ENCODE measurements around the gene CACNA1B.
"Not testable (repeated sequence)": the region's sequence is repeated elsewhere in the genome, so short reads cannot be mapped to it uniquely, and the experiment has no call there.

Gene CACNA1B

GRCh38 chr9:137890768-137891587, 13.4 kb downstream of the CACNA1B start:
- not testable (repeated sequence) for DNase-seq

- DNase-seq, result no peak
These were observed 14.2 kb downstream of the CACNA1B start for GRCh38 chr9:137891588-137892423.

GRCh38 chr9:137892424-137893191, 15.0 kb downstream of the CACNA1B start:
- DNase-seq, result no peak

- no peak for DNase-seq
These were observed 16.1 kb downstream of the CACNA1B start for GRCh38 chr9:137893670-137894069.

GRCh38 chr9:137899551-137900360, 22.2 kb downstream of the CACNA1B start:
- DNase-seq, result no peak

GRCh38 chr9:137900584-137901310, 23.2 kb downstream of the CACNA1B start:
- DNase-seq, result no peak

- DNase-seq, result no peak
These were observed 25.1 kb downstream of the CACNA1B start for GRCh38 chr9:137902646-137903045.

GRCh38 chr9:137905740-137906139, 28.2 kb downstream of the CACNA1B start:
- no peak for DNase-seq

- DNase-seq, result no peak
These were observed 30.2 kb downstream of the CACNA1B start for GRCh38 chr9:137907776-137908175.

GRCh38 chr9:137912671-137913070, 35.1 kb downstream of the CACNA1B start:
- DNase-seq, result no peak

GRCh38 chr9:137913132-137913531, 35.5 kb downstream of the CACNA1B start:
- DNase-seq, result no peak

- DNase-seq, result no peak
These were observed 36.5 kb downstream of the CACNA1B start for GRCh38 chr9:137913771-137914767.

GRCh38 chr9:137916540-137916939, 39.0 kb downstream of the CACNA1B start:
- DNase-seq, result no peak

GRCh38 chr9:137917116-137917515, 39.5 kb downstream of the CACNA1B start:
- DNase-seq, result no peak

- no peak for DNase-seq
These were observed 40.2 kb downstream of the CACNA1B start for GRCh38 chr9:137917795-137918194.

GRCh38 chr9:137918331-137919094, 40.9 kb downstream of the CACNA1B start:
- DNase-seq, result no peak

- DNase-seq, result no peak
These were observed 41.5 kb downstream of the CACNA1B start for GRCh38 chr9:137919095-137919465.

- DNase-seq, result no peak
These were observed 42.1 kb downstream of the CACNA1B start for GRCh38 chr9:137919649-137920141.

GRCh38 chr9:137920753-137921152, 43.2 kb downstream of the CACNA1B start:
- no peak for DNase-seq

All from NCI-H2227 treated with DMSO at 0.1 percent for 48 hours (cell line).